ENCODE data around the gene ADAMTS17.

- TF ChIP-seq POLR2AphosphoS5 (IDR thresholded peaks at IDR 0.05; ENCODE audit: low read depth, low read length) (no peak), CTCF (IDR thresholded peaks at IDR 0.05) (no peak), REST (IDR thresholded peaks at IDR 0.05; ENCODE audit: insufficient read depth in 1 of 2, low read depth in 2 of 2, low read length in 1 of 2) (no peak), TCF7L2 (IDR thresholded peaks at IDR 0.05; ENCODE audit: low read depth, low read length) (no peak), SIN3A (IDR thresholded peaks at IDR 0.05; ENCODE audit: borderline replicate concordance, insufficient read depth, low read depth, low read length) (no peak)
These were observed 22.9 kb downstream of the ADAMTS17 start for GRCh38 chr15:100318880-100319279.
